ENCODE measurements around the gene CD300LG.

CD300LG gene

GRCh38 chr17:43907998-43908721 lies 61.2 kb downstream of the CD300LG start:
- DNase-seq = peak; percentile 91

- no peak for DNase-seq
These were observed 62.7 kb downstream of the CD300LG start for GRCh38 chr17:43909537-43910231.

- no peak for DNase-seq
These were observed 64.9 kb downstream of the CD300LG start for GRCh38 chr17:43911904-43912303.

GRCh38 chr17:43912635-43913304 lies 65.8 kb downstream of the CD300LG start:
- DNase-seq = no peak
